Measurements from ENCODE around the gene PSKH1.

DNA sequence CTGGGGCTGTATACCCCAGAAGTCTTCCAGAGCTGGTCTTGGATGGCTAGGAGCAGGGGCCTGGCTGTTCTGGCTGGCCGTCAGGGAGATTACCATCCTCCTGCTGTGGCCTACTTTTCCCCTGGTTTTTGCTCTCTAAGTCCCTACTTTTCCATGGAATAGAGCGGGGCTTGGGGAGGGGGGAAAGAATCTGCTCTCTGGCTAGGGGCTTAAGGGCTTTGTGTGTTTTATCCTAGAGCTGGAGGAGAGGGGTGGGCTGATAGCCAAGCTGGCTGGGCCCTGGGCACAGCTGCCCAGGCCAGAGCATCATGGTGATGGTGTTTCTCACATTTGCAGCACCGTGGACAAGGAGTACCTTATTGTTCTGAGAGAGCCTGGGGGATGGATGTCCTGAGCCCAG lies 4.7 kb upstream of the PSKH1 start:
- TF ChIP-seq POLR2AphosphoS5 (IDR thresholded peaks at IDR 0.05; ENCODE audit: borderline replicate concordance, low read depth, low read length) = no peak
- TF ChIP-seq EZH2 (IDR thresholded peaks at IDR 0.05) = no peak
- no peak for TF ChIP-seq FOXP2 (optimal IDR thresholded peaks at IDR 0.05; ENCODE audit: control extremely low read depth, extremely low read length, insufficient read depth)
